HAP-1 (cell line): ENCODE measurements around the gene GMPS.
"Not testable (repeated sequence)": the region's sequence is repeated elsewhere in the genome, so short reads cannot be mapped to it uniquely, and the experiment has no call there.

ENCODE experiments used
- DNase-seq, 2 experiments: peaks; one replicate each; pipeline ENCODE4 v3.0.0-alpha.2; 2016 to 2020; ENCODE audit warnings: low spot score in 2 of 2
- H3K27me3 ChIP-seq: fragments of 250-450 bp; sonication (Bioruptor Pico); 2 replicates; pipeline ENCODE4 v1.5.1; 2020; ENCODE audit warnings: low read depth, mild to moderate bottlenecking, moderate library complexity
- H3K36me3 ChIP-seq: fragments of 250-450 bp; sonication (Bioruptor Pico); replicated peaks from 2 replicates; pipeline ENCODE4 v1.5.1; 2020; ENCODE audit warnings: mild to moderate bottlenecking
- H3K4me1 ChIP-seq: fragments of 250-450 bp; sonication (Bioruptor Pico); 2 replicates; pipeline ENCODE4 v1.5.1; 2020; ENCODE audit warnings: mild to moderate bottlenecking
- H3K4me3 ChIP-seq: fragments of 250-450 bp; sonication (Bioruptor Pico); 2 replicates; pipeline ENCODE4 v1.5.1; 2020; ENCODE audit warnings: mild to moderate bottlenecking, moderate library complexity
- H3K9me3 ChIP-seq: fragments of 250-450 bp; sonication (Bioruptor Pico); 2 replicates; pipeline ENCODE4 v1.5.1; 2020; ENCODE audit warnings: mild to moderate bottlenecking, moderate library complexity
- in situ Hi-C: fragments of 300-500 bp; cut with MboI; formaldehyde crosslinking; loops from 3 replicates; pipeline ENCODE4 v1.14.3; 2020; ENCODE audit warnings: low sequenced_read_pairs, inconsistent platforms, mixed read lengths

The GMPS gene

GRCh38 chr3:155861476-155862183, 8.8 kb upstream of the GMPS start:
- Histone ChIP-seq H3K36me3 (no peaks in the 10 kb centered on the region), H3K9me3 (no peaks in the 10 kb centered on the region), H3K4me3 (no peak overlapping the region), H3K27me3 (no peaks in the 10 kb centered on the region), H3K4me1 (no peaks in the 10 kb centered on the region)
- no peak for DNase-seq
- in situ Hi-C loops, result loop anchor here (25.0 kb wide), 1 partner anchor 499 kb away; no protein-coding TSS in a partner anchor

- not testable (repeated sequence) for H3K9me3 ChIP-seq
Measured at GRCh38 chr3:155862290-155862982, 8.0 kb upstream of the GMPS start.

GRCh38 chr3:155863072-155863784, 7.2 kb upstream of the GMPS start:
- in situ Hi-C loops, result loop anchor here (25.0 kb wide), 1 partner anchor 501 kb away; no protein-coding TSS in a partner anchor

More at GRCh38 chr3:155862290-155862982, 8.0 kb upstream of the GMPS start:
- H3K4me3 ChIP-seq, H3K36me3 ChIP-seq, DNase-seq, H3K27me3 ChIP-seq, H3K4me1 ChIP-seq: not testable (repeated sequence)
- in situ Hi-C loops, result loop anchor here (25.0 kb wide), 1 partner anchor 500 kb away; no protein-coding TSS in a partner anchor

GRCh38 chr3:155869691-155870090, 759 bp upstream of the GMPS start:
- Histone ChIP-seq H3K27me3 (no peaks in the 10 kb centered on the region), H3K4me1 (peaks cover 18% of the 10 kb centered on the region), H3K36me3 (peaks cover 7% of the 10 kb centered on the region; the same call in 1 of the 2 replicates), H3K4me3 (peak overlapping the region; percentile 97), H3K9me3 (no peaks in the 10 kb centered on the region)
- in situ Hi-C loops, result loop anchor here (25.0 kb wide), 1 partner anchor 507 kb away; no protein-coding TSS in a partner anchor
- DNase-seq, result no peak

More at GRCh38 chr3:155863072-155863784, 7.2 kb upstream of the GMPS start:
- H3K4me3 ChIP-seq, result no peak overlapping the region
- DNase-seq, result no peak
- H3K36me3 ChIP-seq, result no peaks in the 10 kb centered on the region
- no peaks in the 10 kb centered on the region for H3K4me1 ChIP-seq
- no peaks in the 10 kb centered on the region for H3K27me3 ChIP-seq
- H3K9me3 ChIP-seq, result no peaks in the 10 kb centered on the region

GRCh38 chr3:155870945-155871745, 695 bp downstream of the GMPS start:
- DNase-seq, result peak; percentile 10 to 65
- peak overlapping the region; percentile 97 for H3K4me3 ChIP-seq
- H3K4me1 ChIP-seq, result peaks cover 18% of the 10 kb centered on the region
- H3K9me3 ChIP-seq, result no peaks in the 10 kb centered on the region
- H3K27me3 ChIP-seq, result no peaks in the 10 kb centered on the region
- H3K36me3 ChIP-seq, result peaks cover 7% of the 10 kb centered on the region; the same call in 1 of the 2 replicates
- in situ Hi-C loops, result loop anchor here (25.0 kb wide), 1 partner anchor 509 kb away; no protein-coding TSS in a partner anchor

- Histone ChIP-seq H3K4me3 (peak overlapping the region; percentile 97), H3K4me1 (peaks cover 18% of the 10 kb centered on the region), H3K27me3 (no peaks in the 10 kb centered on the region), H3K9me3 (no peaks in the 10 kb centered on the region), H3K36me3 (peaks cover 7% of the 10 kb centered on the region; the same call in 1 of the 2 replicates)
- DNase-seq, result no peak
- in situ Hi-C loops, result loop anchor here (25.0 kb wide), 1 partner anchor 509 kb away; no protein-coding TSS in a partner anchor
Measured at GRCh38 chr3:155871746-155872158, 1.3 kb downstream of the GMPS start.

GRCh38 chr3:155872904-155873646, 2.6 kb downstream of the GMPS start:
- DNase-seq, result no peak
- Histone ChIP-seq H3K9me3 (no peaks in the 10 kb centered on the region), H3K27me3 (no peaks in the 10 kb centered on the region), H3K4me3 (peak overlapping the region; percentile 97), H3K36me3 (peaks cover 7% of the 10 kb centered on the region; the same call in 1 of the 2 replicates), H3K4me1 (peaks cover 18% of the 10 kb centered on the region)
- in situ Hi-C loops, result loop anchor here (25.0 kb wide), 1 partner anchor 511 kb away; no protein-coding TSS in a partner anchor

- in situ Hi-C loops, result no loop called here
Measured at GRCh38 chr3:155876037-155876436, 5.6 kb downstream of the GMPS start.

GRCh38 chr3:155876503-155876902, 6.1 kb downstream of the GMPS start:
- Histone ChIP-seq H3K4me1 (peaks cover 9% of the 10 kb centered on the region), H3K9me3 (no peaks in the 10 kb centered on the region), H3K4me3 (no peak overlapping the region), H3K27me3 (no peaks in the 10 kb centered on the region), H3K36me3 (peaks cover 3% of the 10 kb centered on the region; the same call in 1 of the 2 replicates)
- in situ Hi-C loops, result no loop called here
- no peak for DNase-seq

More at GRCh38 chr3:155876037-155876436, 5.6 kb downstream of the GMPS start:
- no peaks in the 10 kb centered on the region for H3K27me3 ChIP-seq
- H3K4me3 ChIP-seq, result no peak overlapping the region
- peaks cover 9% of the 10 kb centered on the region for H3K4me1 ChIP-seq
- no peak for DNase-seq
- H3K9me3 ChIP-seq, result no peaks in the 10 kb centered on the region
- peaks cover 3% of the 10 kb centered on the region; the same call in 1 of the 2 replicates for H3K36me3 ChIP-seq

GRCh38 chr3:155880286-155880685, 9.8 kb downstream of the GMPS start:
- H3K36me3 ChIP-seq, result no peaks in the 10 kb centered on the region
- H3K4me3 ChIP-seq, result no peak overlapping the region
- H3K4me1 ChIP-seq, result no peaks in the 10 kb centered on the region
- no peaks in the 10 kb centered on the region for H3K9me3 ChIP-seq
- in situ Hi-C loops, result no loop called here
- no peak for DNase-seq
- H3K27me3 ChIP-seq, result no peaks in the 10 kb centered on the region

- H3K4me1 ChIP-seq, result no peaks in the 10 kb centered on the region; the same call in 1 of the 2 replicates
- no peak for DNase-seq
- no peaks in the 10 kb centered on the region for H3K9me3 ChIP-seq
- H3K4me3 ChIP-seq, result no peak overlapping the region
- in situ Hi-C loops, result no loop called here
- H3K36me3 ChIP-seq, result no peaks in the 10 kb centered on the region
- no peaks in the 10 kb centered on the region for H3K27me3 ChIP-seq
Measured at GRCh38 chr3:155884292-155884691, 13.8 kb downstream of the GMPS start.

- no peaks in the 10 kb centered on the region for H3K9me3 ChIP-seq
- no peaks in the 10 kb centered on the region for H3K36me3 ChIP-seq
- no peaks in the 10 kb centered on the region; the same call in 1 of the 2 replicates for H3K4me1 ChIP-seq
- H3K4me3 ChIP-seq, result no peak overlapping the region
- DNase-seq, result no peak
- H3K27me3 ChIP-seq, result no peaks in the 10 kb centered on the region
- in situ Hi-C loops, result no loop called here
Measured at GRCh38 chr3:155885292-155885691, 14.8 kb downstream of the GMPS start.
